RCC 7860 (cell line): ENCODE measurements around the gene CDH22.

Experiments used
- DNase-seq: peaks from one replicate; pipeline ENCODE4 v3.0.0-alpha.2; 2015; ENCODE audit warnings: low spot score
- FAIRE-seq: peaks from 2 replicates; lab custom pipeline; 2012; peaks lifted over from hg19 to GRCh38; lab: Jason Lieb, UNC

CDH22 gene

GRCh38 chr20:46308258-46309157 lies at the start of gene CDH22:
Gene CDH22 (minus strand): TSS chr20:46308498. CDS start chr20:46251294, 57,204 bp downstream.
- DNase-seq = no peak
- no peak for FAIRE-seq

GRCh38 chr20:46357030-46357514 lies 48.8 kb upstream of the CDH22 start:
- DNase-seq (no peak), FAIRE-seq (no peak)

GRCh38 chr20:46356195-46357029 lies 48.1 kb upstream of the CDH22 start:
- FAIRE-seq (no peak), DNase-seq (no peak)

- DNase-seq (no peak), FAIRE-seq (no peak)
These were observed 47.5 kb upstream of the CDH22 start for GRCh38 chr20:46355778-46356177.

GRCh38 chr20:46354920-46355654 lies 46.8 kb upstream of the CDH22 start:
- DNase-seq (no peak), FAIRE-seq (no peak)

- DNase-seq (no peak), FAIRE-seq (no peak)
These were observed 45.9 kb upstream of the CDH22 start for GRCh38 chr20:46354207-46354555.

- FAIRE-seq = no peak
- no peak for DNase-seq
These were observed 45.4 kb upstream of the CDH22 start for GRCh38 chr20:46353500-46354206.

GRCh38 chr20:46352370-46352938 lies 44.2 kb upstream of the CDH22 start:
- DNase-seq (no peak), FAIRE-seq (no peak)

GRCh38 chr20:46351357-46352058 lies 43.2 kb upstream of the CDH22 start:
- peak; percentile 33 for DNase-seq
- no peak for FAIRE-seq

- no peak for DNase-seq
- FAIRE-seq = no peak
These were observed 42.6 kb upstream of the CDH22 start for GRCh38 chr20:46350986-46351267.

- no peak for FAIRE-seq
- DNase-seq = peak; percentile 90
These were observed 42.1 kb upstream of the CDH22 start for GRCh38 chr20:46350201-46350985.

- DNase-seq (no peak), FAIRE-seq (no peak)
These were observed 41.4 kb upstream of the CDH22 start for GRCh38 chr20:46349742-46350056.

- FAIRE-seq (no peak), DNase-seq (no peak)
These were observed 40.9 kb upstream of the CDH22 start for GRCh38 chr20:46349035-46349741.

GRCh38 chr20:46347841-46348803 lies 39.8 kb upstream of the CDH22 start:
- DNase-seq (no peak), FAIRE-seq (no peak)

GRCh38 chr20:46346770-46347169 lies 38.5 kb upstream of the CDH22 start:
- FAIRE-seq (no peak), DNase-seq (no peak)

- FAIRE-seq = no peak
These were observed 36.3 kb upstream of the CDH22 start for GRCh38 chr20:46344488-46345162.

GRCh38 chr20:46343975-46344357 lies 35.7 kb upstream of the CDH22 start:
- DNase-seq (no peak), FAIRE-seq (no peak)

More at GRCh38 chr20:46344488-46345162, 36.3 kb upstream of the CDH22 start:
- DNase-seq = no peak
